GM21423 (cell line): ENCODE data around the gene SDR9C7.
"Not testable (repeated sequence)": the region's sequence is repeated elsewhere in the genome, so short reads cannot be mapped to it uniquely, and the experiment has no call there.

Source experiments
- ATAC-seq: cut with Tn5 transposase; IDR thresholded peaks from one replicate; pipeline ENCODE4 v1.9.1; 2021; ENCODE audit warnings: mild to moderate bottlenecking, moderate library complexity; ENCODE audit not compliant: unreplicated experiment

SDR9C7 gene

DNA sequence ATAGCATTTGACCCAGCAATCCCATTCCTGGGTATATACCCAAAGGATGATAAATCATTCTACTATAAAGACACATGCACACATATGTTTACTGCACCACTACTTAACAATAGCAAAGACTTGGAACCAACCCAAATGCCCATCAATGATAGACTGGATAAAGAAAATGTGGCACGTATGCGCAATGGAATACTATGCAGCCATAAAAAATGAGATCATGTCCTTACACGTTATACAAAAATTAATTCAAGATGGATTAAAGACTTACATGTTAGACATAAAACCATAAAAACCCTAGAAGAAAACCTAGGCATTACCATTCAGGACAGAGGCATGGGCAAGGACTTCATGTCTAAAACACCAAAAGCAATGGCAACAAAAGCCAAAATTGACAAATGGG, 16.1 kb downstream of the SDR9C7 start:
- ATAC-seq = not testable (repeated sequence)

DNA sequence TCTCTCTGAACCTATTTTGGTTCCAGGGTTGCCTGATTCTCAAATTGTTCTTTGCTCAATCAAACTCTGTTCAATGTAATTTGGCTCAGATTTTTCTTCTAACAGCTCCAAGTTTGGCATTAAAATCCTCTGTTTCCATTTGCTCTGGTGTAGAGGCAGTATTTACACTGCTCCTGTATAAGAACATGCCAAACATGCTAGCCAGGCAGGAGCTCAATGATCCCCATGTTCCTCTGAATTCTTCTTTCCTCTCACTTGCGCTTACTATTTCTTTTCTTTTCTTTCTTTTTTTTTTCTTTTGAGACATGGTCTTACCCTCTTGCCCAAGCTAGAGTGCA, 17.2 kb downstream of the SDR9C7 start:
- ATAC-seq = no peak

DNA sequence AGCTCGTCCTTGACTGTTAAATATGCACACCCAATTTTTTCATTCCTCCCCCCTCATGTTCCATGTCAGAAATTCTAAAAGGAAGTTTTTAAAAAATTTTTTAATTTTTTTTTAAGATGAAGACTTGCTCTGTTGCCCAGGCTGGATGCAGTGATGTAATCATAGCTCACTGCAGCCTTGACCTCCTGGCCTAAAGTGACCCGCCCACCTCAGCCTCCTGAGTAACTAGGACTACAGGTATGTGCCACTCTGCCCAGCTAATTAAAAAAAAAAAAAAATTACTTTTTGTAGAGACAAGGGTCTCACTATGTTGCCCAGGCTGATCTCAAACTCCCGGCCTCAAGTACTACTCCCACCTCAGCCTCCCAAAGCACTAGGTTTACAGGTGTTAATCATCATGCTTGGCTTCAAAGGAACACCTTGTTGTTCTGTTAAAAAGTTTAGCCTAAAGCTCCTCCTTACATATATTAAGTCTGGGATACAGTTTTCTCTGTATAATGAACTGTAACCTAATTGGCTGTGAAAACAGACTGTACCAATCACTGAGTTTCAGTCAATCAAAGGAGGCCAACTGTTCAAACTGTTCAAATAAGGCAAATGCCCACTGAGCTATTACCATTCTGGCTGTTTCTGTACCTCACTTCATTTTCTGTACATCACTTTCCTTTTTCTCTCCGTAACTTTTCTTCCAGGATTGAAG, 17.8 kb downstream of the SDR9C7 start:
- no peak for ATAC-seq

DNA sequence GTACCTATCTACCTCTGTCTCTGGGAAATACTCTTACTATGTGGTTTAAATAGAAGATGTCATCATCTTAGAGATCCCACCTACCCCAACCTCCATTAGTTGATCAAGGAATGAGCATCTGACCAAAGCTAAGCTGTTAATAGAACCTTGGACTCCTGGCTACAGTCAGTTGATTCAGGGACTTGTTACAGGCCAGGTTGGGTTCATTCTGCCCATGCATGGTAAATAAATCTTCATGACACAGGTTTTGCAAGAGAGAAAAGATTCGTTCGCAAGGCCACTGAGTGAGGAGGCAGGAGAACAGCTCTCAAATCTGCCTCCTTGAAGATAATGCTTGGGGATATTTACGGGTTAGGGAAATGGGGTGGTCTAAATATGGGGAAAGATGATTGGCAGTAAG, 19.5 kb downstream of the SDR9C7 start:
- ATAC-seq = no peak

DNA sequence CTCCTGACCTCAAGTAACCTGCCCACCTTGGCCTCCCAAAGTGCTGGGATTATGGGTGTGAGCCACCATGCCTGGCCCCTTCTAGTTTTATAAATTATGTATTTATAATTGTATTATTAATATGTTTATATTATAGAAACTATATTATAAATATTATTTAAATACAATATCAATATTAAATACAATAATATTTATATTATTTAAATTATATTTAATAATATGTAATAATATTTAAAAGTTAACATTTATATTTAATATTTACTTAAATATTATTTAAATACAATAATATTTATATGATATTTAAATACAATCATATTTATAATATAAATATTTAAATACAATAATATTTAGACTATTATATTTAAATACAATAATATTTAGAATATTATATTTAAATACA, 20.0 kb downstream of the SDR9C7 start:
- ATAC-seq = no peak

DNA sequence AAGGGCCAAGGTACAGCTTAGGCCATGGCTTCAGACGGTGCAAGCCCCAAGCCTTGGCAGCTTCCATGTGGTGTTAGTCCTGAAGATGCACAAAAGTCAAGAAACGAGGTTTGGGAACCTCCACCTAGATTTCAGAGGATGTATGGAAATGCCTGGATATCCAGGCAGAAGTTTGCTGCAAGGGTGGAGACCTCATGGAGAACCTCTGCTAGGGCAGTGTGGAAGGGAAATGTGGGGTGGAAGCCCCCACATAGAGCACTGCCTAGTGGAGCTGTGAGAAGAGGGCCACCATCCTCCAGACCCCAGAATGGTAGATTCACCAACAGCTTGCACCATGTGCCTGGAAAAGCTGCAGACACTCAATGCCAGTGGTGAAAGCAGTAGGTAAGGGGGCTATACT, 24.8 kb downstream of the SDR9C7 start:
- not testable (repeated sequence) for ATAC-seq

DNA sequence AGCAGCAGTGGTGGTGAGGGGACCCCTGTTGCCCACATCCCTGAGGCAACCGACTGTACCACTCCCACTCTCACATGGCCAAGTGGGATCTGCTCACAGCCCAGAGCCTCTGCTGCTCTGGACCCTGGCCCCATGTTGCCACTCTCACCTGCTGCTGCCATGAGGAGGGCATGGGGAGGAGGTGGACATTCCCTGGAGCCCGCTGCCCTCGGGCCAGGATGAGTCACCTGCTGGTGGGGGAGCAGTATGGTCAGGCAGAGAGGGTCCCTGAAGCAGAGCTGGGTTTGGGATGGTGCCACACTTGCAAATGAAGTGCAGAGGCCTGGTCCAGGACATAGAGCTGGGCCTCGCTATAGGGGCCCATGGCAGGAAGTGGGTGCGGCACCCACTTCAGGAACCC, 26.1 kb downstream of the SDR9C7 start:
- no peak for ATAC-seq

DNA sequence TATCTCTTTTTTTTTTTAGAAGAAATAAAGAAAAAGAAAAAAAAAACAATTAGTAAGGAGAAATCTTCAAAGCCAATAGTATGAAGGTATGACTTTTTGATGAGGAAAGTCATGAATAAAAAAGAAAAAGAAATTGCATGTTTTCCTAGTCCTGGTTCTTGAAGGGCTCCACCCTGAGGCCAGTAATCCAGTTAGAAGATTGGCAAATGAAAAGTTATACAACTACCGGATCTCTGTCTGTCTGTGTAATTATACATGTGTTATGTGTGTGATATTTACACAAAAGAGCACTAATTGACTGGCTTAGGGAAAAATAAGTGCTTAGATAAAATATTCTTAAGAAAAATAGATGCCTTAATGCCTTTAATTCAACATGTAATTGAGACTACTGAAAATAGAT, 28.4 kb downstream of the SDR9C7 start:
- no peak for ATAC-seq

DNA sequence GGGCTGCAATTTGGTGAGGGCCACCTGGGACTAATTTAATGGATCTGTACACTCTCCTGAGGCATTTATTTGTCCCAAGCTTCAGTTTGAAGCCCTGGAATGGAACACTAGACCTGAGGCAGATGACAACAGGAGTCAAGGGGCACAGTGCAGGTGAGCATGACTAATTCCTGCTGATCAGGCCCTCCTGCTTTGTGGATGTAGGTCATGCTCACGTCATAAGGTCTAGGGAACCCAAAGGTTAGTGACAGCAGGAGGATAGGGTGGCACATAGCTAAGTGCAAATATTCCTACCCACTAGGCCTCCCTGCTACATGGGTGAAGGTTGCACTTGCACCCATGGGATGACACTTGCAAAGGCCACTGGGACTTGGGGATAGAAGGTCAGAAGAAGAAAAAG, 30.8 kb downstream of the SDR9C7 start:
- ATAC-seq = no peak

DNA sequence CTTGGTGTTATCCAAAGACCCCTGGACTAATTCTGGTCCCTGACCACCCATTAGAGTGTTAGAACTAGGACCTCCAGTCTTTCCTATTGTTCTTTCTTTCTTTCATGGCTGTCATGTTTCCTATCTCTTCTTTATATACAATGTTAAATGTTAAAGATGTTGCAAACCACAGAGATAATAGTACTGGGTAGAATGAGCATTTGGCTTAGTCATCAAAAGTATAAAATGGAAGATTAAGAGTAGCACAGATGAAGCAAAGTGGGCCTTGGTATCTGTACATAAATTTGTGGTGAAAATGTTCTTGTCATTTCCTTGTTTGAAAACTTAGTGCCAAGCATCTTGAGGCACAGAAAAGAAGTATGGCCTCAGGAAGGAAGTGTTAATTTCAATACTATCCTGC, 32.9 kb downstream of the SDR9C7 start:
- ATAC-seq = not testable (repeated sequence)

DNA sequence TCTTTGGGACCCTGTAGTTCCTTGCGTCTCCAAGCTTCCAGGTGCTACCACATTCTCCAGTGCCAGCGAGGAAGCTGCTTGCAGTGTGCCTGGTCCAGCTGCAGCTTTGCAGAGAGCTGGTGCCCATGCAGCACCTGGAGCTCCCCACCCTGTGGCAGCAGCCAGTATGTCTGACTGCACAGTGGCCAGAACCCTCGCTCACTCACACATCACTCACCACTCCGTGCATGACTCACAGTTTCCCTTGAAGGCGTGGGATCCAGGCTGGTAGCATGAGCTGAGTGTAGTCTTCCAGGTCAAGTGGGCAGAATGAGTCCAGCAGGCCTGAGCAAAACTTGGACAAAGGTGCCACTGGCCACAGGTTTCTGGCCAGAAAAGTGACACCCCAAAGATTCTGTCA, 33.6 kb downstream of the SDR9C7 start:
- no peak for ATAC-seq

DNA sequence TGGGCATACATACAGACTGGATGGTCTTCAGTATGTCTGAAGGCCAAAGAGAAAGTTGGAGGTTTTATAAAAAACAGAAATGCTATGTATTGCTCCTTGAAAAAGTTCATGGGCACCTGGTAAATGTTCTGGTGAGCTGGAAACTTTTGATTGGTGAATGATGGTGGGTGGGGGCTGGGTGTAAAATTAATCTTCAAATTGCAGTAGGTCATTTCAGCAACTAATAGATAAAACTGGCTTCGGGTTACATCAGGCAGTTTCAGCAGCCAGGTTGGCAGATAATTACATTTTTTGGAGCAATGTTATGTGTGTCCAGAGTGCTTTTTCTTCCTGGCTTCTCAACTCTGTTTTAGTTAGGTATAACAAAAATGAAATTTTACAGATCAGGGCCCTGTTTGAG, 35.3 kb downstream of the SDR9C7 start:
- ATAC-seq = no peak

DNA sequence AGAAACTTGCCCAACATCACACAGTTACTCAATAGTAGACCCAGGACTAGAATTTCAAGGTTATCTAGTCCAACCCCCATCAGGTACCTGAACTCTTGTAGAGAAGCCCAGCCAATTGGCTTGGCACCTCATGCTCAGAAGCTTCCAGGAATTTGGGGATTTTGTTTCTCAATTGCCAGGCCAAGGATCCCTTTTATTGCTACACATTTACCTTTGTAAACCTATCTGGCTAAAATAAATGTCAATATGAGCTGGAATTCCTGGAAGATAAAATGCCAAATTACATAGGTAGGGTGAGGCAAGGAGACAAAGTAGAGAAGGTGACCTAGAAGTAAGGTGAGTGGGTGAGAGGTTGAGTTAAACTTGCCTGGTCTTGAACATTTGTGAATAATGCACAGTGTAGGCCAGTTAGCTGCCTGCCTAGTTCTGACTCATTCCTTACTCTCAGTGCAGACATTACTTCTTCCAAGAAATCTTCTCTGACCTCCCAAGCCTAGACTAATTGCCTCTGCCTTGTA, 36.3 kb downstream of the SDR9C7 start:
- ATAC-seq = no peak

DNA sequence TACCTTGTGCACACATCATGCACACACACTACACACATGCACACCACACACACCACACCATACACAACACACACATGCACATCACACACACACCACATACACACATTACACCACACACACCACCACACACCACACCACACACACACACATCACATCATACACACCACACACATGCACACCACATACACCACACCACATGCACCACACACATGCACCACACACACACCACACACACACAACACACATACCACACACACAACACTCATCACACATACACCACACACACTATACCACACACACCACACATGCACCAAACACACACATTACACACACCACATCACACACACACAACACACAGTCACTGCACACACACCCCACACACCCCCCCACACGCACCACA, 38.1 kb downstream of the SDR9C7 start:
- no peak for ATAC-seq

DNA sequence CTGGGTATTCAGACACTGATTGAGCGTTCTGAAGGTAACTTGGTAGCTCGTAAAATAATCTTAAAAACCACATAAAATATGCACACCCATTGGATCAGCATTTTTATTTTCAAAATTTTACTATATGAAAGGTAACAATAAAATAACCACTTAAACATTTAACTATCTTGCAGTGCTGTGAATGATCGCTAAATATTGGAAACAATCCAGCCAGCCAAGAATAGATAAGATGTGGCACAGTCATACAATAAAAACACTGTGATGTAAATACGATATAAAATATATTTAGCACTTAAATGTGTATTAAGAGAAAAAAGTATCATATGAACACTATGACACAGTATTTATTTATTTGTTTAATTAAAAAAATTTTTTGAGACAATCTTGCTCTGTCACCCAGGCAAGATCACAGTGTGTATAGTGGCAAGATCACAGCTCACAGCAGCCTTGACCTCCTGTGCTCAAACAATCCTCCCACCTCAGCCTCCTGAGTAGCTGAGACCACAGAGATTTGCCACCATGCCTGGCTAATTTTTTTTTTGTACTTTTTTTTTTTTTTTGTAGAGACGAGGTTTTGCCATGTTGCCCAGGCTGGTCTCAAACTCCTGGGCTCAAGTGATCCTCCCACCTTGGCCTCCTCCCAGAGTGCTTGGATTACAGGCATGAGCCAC, 39.4 kb downstream of the SDR9C7 start:
- ATAC-seq = no peak

DNA sequence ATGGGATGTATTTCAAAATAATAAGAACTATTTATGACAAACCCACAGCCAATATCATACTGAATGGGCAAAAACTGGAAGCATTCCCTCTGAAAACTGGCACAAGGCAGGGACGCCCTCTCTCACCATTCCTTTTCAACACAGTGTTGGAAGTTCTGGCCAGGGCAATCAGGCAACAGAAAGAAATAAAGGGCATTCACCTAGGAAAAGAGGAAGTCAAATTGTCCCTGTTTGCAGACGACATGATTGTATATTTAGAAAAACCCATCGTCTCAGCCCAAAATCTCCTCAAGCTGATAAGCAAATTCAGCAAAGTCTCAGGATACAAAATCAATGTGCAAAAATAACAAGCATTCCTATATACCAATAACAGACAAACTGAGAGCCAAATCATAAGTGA, 42.3 kb downstream of the SDR9C7 start:
- not testable (repeated sequence) for ATAC-seq

DNA sequence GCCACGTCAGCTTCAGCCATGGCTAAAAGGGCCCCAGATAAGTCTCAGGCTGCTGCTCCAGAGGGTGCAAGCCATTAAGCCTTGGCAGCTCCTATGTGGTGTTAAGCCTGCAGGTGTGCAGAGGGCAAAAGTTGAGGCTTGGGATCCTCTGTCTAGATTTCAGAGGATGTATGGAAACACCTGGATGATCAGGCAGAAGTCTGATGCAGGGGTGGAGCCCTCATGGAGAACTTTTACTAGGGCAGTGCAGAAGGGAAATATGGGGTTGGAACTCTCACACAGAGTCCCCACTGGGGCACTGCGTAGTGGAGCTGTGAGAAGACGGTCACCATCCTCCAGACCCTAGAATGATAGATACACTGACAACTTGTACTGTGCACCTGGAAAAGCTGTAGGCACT, 47.9 kb downstream of the SDR9C7 start:
- no peak for ATAC-seq

DNA sequence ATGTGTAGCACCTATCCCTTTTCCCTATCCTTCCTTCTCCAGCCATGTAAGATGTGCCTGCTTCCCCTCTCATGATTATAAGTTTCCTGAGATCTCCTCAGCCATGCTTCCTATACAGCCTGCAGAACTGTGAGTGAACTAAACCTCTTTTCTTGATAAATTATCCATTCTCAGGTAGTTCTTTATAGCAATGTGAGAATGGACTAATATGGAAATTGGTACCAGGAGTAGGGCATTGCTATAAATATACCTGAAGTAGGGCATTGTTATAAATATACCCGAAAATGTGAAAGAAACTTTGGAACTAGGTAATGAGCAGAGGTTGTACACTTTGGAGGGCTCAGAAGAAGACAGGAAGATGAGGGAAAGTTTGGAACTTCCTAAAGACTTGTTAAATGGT, 48.9 kb downstream of the SDR9C7 start:
- no peak for ATAC-seq

DNA sequence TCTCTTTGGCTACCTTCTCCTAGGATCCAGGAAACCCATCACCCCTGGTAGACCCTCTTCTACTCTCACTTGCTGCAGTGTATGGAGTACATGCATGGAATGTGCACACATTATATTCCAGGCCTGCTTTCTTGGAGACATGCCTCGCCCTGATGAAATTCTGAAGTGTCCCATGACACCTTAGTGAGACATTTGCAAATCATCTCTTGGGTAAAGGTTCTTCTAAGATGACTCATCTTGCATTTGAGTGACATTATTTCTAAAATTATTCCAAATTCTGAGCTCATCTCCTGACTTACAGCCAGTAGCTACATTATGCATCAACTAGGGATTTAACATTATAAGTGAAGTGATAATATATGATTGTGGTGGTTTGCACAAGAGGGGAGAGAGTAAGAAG, 49.8 kb downstream of the SDR9C7 start:
- no peak for ATAC-seq

DNA sequence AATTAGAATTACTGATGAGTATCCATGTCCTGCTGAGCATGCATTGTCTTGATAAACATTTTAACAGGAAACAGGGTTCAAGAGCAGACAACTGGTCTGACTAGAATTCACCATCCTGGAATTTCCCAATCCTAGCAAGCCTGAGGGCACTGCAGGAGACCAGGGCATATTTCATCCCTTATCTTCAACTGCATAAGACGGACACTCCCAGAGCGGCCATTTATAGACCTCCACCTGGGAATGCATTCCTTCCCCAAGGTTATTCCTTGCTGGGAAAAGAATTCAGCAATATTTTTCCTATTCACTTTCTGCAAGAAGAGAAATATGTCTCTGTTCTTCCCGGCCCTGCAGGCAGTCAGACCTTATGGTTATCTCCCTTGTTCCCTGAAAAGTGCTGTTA, 51.8 kb downstream of the SDR9C7 start:
- not testable (repeated sequence) for ATAC-seq

DNA sequence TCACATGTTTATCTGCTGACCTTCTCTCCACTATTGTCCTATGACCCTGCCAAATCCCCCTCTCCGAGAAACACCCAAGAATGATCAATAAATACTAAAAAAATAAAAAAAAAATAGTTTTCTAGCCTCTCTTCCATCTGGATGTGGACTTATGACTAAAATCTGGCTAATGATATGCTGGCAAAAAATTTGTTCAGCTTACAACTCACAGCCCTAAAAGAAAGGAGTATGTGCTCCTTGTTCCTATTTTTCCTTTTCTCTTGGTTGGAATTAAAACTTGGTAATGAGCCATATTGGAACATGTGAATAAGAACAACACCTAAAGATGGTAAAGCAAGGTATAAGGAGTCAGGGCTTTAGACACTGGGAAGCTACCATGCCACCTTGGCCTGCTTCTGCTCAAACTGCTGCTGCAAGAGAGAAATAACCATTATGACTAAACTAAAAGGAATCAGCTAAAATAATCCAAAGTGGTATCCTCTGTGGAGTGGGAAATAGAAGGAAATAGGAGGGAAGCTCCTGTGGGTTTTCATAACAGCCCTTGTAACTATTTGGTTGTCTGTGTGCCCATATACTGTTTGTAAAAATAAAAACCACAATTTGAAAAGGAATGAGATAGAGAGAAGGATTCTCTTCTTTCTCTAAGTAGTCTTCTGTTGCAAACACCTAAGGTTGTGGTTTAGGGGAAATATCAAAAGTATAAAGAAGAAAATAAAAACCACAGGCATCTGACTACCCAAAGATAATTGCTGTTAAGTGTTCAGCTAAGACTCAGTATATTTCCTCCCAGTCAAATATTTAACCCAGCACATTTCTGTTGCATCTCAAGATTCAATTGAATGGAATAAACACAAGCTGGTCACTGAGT, 53.8 kb downstream of the SDR9C7 start:
- ATAC-seq = no peak
